ENCODE data around the gene GRK2. TPM values are rescaled to one million over a fixed set of nuclear protein-coding genes. Genes with fewer than 3 reads are reported as not detected.

Gene GRK2
- polyA plus RNA-seq, 5 donors: 43.6 to 75.6 (median 57.5) TPM

DNA sequence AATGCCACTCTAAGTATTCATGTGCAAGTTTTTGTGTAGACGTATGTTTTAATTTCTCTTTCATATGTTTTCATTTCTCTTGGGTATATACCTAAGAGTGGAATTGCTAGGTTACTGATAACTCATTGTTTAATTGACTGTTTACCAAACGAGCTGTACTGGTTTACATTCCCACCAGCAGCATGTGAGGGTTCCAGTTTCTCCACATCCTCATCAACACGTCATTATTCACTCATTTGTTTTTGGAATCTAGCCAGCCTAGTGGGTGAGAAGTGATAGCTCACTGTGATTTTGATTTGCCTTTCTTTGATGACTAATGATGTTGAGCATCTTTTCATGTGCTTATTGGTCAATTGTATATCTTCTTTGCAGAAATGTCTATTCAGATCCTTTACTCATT is 26.8 kb downstream of the GRK2 start:
- no peak for DNase-seq

DNA sequence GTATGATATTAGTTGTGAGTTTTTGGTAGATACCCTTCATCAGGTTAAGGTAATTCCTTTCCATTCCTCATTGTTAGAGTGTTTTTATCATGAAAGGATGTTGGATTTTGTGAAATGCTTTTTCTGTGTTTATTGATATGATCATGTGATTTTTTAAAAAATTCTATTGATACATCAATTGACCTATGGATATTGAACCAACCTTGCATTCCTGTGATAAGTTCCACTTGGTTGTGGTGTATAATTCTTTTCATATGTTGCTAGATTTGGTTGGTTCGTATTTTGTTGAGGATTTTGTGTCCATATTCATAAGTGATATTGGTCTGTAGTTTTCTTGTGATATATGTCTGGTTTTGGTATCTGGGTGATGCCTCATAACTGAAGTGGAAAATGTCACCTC is 29.6 kb downstream of the GRK2 start:
- DNase-seq: no peak

DNA sequence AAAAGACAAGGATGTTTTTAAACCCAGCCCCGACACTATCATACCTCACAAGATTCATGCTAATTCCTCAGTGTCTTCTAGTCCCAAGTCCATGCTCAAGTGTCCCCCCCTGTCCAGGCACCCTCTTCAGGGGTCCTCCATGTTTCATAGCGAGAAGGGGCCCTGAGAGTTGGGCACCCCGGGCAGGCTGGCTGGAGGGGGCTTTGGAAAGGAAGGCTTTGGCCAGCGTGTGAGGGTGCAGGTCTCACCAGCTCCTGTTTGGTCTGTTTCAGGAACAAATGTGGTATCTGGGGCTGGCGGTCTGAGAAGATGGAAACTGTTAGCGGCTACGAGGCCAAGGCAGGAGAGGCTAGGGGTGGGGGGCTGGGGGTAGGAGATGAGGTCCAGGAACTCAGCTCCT is 32.5 kb downstream of the GRK2 start:
- no peak for DNase-seq

DNA sequence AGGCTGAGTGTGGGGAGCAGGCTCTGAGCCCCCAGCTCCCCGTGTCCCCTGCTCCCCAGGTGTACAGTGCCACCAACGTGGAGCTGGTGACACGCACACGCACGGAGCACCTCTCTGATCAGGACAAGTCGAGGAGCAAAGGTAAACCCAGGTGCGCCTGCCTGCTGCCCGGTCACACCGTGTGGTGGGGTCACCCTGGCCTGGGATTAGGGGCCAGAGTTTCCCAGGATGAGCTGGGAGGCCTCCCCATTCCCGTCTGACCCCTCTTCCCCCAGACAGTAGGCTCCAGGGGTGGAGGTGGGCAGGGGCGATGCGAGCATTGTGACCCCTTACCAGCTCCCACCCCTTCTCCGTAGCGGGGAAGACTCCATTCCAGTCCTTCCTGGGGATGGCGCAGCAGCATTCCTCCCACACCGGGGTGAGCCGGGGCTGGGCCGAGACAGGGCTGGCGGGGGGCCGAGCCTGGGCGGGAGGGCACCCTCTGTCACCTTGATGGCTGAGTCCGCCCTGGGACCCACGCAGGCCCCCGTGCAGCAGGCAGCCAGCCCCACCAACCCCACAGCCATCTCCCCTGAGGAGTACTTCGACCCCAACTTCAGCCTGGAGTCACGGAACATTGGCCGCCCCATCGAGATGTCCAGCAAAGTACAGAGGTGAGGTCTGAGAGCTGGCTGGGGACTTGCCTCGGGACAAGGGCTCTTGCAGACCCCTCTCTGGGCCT is 33.4 kb downstream of the GRK2 start:
- DNase-seq: no peak

DNA sequence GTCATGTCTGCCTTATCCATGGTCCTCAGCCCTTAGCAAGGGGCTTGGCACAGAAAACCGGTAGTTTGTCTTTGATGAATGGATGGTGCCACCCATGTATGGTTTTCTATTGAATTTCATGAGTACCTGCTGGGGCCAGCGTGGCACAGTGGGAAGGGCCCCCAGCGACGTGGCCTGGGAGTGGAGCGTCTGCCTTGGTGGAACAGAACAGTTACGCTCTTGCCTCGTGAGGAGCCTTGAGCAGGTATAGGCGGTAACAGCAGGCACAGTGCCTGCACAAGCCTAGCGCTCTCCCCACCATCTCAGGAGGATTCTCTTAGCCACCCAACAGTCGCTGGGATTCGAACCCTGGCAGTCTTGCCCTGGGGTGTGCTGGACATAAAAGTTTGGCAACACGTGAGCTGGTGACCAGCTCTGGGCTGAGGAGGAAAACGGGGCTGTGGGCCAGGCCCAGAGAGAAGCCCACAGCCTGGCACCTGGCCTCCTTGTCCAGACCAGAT is 34.0 kb downstream of the GRK2 start:
- DNase-seq: no peak

DNA sequence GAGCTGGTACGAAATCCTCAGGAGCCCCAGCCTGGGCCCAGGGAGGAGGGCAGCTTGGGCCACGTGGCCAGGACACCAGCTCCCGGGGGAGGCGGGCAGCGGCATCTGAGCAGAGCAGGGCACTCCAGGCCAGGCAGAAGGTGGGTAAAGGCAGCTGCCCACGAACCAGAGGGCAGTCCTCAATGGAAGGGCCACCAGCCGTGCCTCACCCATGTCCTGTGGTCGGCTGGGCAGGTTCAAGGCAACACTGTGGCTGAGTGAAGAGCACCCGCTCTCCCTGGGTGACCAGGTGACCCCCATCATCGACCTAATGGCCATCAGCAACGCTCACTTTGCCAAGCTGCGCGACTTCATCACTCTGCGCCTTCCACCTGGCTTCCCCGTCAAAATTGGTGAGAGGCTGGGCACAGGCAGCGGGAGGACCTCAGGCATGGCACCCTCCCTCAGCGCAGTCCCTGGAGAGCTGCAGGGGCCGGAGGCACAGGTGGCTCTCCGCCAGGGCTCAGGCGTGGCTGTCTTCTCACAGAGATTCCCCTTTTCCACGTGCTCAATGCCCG is 34.6 kb downstream of the GRK2 start:
- no peak for DNase-seq

DNA sequence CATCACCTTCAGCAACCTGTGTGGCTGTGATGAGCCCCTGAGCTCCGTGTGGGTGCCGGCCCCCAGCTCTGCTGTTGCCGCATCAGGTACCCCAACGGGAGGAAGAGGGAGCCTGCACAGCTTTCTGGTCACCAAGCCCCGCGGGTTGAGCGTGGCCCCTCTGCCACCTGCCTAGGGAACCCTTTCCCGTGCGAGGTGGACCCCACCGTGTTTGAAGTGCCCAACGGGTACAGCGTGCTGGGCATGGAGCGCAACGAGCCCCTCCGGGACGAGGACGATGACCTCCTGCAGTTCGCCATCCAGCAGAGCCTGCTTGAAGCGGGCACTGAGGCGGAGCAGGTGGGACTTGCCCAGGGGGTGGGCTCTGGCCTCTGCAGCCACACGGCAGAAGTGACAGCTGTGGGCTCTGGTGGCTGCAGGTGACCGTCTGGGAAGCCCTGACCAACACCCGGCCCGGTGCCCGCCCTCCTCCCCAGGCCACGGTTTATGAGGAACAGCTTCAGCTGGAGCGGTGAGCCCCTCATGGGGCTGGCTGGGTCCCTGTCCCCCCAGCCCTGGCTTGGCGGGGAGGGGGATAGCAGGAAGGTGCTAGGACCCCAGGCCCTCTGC is 35.1 kb downstream of the GRK2 start:
- DNase-seq: no peak

DNA sequence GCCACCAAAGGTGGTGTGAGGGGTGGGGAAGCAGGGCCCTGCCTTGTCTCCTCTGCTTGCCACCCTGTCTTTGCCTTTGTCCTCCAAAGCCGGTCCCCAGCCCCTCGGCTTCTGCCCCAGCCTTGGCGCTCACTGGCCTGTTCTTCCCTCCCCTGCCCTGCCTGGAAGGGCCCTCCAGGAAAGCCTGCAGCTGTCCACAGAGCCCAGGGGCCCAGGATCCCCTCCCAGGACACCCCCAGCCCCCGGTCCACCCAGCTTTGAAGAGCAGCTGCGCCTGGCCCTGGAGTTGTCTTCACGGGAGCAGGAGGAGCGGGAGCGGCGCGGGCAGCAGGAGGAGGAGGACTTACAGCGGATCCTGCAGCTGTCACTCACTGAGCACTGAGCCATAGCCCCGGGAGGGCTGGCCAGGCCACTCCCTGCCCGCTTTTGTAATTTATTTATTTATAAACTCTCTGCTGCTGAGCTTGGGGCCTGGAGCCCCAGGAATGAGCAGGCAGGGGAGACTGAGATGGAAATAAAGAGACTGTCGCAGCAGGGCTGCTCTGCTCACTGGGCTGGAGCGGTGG is 35.8 kb downstream of the GRK2 start:
- peak in 1 of 2 donors; percentile 33 for DNase-seq

DNA sequence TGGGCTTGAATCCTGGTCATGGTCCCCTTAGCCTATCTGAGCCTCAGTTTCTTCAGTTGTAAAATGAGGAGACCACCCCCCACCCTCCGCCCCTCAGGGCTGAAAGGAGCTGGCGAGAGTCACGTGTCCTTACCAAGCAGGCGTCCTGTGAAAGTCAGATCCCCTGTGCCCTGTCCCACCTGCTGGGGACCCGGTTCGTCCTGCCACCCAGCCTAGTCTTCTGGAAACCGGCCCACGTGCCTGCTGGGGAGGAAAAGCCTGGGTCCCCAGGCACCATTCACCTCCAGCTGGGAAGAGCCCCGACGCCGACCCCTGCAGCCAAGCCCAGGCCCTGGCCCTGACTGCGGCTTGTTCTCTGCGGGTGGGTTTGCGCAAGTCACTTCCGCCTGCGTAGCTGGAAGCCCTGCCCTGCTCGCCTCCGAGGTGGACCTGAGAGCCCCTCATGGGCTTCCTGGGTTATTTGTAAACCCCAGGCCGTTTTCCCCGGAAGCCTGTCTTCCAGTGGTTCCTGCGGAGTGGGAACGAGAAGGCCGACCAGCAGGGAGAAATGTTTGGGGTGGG is 36.4 kb downstream of the GRK2 start:
- no peak for DNase-seq

DNA sequence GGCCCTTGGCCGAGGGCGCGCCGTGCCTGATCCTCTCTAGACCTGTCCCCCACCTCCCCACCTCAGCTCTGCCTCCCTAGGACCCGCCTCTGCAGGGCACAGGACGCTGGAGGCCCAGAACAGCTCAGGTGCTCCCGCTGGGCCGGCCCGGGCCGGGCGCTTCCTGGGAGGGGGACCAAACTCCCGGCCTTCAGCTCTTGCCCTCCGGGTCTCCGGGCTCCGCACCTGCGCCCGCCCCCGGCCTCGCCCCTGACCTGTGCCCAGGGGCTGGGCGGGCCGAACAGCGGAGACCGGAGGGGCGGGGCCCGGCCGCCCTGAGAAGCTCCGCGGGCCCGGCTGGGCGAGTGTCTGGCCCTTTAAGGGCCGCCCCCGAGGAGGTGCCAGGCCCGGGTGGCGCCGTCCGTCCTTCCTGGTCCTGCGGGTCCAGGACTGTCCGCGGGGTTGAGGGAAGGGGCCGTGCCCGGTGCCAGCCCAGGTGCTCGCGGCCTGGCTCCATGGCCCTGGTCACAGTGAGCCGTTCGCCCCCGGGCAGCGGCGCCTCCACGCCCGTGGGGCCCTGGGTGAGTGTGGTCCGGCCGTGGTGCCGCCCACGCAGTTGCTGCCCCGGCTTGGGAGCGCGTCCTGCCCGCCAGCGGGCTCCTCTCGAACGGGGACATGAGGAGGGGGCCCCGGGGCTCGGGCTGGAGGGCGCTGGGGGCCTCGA is 37.0 kb downstream of the GRK2 start, which contains the start of gene SSH3:
Gene SSH3, plus strand, starts transcription at position 399 of the 703 bp plus-strand sequence. Its CDS starts 96 bp downstream, at position 495.
- DNase-seq: peak in 1 of 2 donors; percentile 63

DNA sequence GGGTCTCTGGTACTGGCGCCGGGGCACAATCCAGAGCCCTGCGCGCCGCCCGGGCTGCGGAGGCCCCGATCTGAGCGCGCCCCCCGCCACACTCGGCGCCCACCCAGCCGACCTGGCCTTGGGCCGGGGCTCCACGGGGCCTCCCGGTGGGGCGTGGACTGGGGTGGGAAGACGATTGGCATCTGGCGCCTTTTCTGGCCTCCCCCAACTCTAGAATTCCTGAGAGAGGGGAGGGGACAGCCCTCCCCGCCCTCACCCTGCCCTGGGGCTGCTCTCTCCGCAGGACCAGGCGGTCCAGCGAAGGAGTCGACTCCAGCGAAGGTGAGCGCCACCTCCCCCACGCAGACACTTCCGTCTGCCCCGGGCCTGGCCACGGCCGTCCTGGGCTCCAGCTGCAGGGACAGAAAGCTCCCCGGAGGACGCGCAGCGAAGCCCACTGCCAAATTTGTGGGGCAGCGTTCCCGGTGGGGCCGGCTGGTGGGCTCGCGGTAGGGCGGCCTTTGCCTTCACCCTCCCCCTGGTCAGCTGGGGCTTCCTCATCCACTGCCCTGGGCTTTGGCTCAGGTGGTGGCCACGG is 37.6 kb downstream of the GRK2 start:
- DNase-seq: no peak

DNA sequence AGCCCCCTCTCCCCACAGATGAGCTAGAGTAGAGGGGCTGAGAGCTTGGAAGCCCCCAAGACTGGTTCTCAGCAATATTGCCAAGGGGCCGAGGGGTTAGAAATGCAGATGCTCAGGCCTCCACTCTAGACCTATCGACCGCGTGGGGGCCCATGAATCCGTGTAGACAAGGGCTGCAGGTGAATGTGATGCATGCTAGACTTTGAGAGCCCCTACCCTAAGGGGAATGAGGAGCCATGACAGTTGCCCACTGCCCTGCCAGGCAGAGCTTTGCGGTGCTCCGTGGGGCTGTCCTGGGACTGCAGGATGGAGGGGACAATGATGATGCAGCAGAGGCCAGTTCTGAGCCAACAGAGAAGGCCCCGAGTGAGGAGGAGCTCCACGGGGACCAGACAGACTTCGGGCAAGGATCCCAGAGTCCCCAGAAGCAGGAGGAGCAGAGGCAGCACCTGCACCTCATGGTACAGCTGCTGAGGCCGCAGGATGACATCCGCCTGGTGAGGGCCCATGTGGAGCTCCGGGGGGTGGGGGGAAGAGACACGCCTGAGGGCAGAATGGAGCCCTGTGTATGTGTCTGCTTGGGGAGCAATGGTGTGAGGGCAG is 38.3 kb downstream of the GRK2 start:
- DNase-seq: no peak

DNA sequence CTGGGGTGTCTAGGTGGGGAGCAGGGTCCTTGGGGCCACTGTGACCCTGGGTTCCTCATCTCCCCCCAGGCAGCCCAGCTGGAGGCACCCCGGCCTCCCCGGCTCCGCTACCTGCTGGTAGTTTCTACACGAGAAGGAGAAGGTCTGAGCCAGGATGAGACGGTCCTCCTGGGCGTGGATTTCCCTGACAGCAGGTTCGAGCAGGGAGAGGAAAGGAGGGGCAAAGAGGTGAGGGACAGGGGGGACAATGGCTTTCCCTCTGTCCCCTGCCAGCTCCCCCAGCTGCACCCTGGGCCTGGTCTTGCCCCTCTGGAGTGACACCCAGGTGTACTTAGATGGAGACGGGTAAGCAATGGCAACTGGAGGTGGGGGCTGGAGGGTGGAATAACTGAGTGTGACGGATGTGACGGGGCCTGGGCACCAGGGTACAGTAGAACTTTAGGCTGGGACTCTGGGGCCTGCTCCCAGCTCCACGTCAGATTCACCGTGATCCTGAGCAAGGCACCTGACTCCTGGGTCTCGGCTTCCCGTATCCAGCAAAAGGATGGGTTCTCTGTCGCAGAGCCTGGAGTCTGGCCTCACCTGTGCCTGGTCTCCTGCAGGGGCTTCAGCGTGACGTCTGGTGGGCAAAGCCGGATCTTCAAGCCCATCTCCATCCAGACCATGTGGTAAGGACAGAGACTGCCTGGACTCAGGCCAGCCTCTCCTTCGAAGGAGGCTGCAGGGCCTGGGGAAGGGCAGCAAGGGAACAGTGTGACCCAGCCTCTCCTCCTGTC is 40.7 kb downstream of the GRK2 start:
- no peak for DNase-seq

DNA sequence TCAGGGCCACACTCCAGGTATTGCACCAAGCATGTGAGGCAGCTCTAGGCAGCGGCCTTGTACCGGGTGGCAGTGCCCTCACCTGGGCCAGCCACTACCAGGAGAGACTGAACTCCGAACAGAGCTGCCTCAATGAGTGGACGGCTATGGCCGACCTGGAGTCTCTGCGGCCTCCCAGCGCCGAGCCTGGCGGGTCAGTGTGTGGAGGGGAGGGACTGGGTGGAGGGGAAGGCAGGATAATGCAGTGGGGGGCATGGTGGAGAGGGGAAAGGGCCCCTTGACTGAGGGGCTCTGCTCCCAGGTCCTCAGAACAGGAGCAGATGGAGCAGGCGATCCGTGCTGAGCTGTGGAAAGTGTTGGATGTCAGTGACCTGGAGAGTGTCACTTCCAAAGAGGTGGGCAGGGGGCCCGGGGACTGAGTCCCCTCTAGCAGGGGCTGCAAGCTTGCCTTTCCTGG is 41.3 kb downstream of the GRK2 start:
- no peak for DNase-seq

DNA sequence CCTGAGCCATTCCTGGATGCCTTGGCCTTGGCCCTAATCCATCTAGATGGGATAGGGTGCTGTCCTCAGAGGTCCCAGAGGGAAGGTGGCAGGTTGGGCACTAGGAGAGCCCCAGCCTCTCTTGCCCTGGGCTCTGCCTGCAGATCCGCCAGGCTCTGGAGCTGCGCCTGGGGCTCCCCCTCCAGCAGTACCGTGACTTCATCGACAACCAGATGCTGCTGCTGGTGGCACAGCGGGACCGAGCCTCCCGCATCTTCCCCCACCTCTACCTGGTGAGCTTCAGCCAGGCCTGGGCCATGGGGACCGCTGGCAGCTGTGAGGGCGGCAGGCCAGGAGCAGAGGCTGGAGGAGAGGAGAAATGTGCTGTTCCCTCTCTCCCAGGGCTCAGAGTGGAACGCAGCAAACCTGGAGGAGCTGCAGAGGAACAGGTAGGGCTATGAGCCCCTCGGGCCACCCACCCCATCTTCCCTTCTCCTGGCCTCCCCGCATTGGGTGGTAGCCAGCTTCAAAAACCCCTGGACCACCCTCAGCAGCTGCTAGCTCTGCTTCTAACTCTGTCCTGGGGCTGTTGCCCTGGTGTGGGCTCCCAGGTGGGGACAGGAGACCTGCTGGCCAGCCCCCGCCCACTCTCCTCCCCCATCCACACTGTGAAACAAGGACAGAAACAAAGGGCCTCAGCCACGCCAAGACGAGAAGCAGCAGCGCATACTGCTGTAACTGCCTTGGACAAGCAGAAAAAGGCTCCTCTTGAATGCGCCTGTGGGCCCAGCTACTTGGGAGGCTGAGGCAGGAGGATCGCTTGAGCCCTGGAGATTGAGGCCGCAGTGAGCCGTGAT is 42.0 kb downstream of the GRK2 start:
- DNase-seq: no peak

DNA sequence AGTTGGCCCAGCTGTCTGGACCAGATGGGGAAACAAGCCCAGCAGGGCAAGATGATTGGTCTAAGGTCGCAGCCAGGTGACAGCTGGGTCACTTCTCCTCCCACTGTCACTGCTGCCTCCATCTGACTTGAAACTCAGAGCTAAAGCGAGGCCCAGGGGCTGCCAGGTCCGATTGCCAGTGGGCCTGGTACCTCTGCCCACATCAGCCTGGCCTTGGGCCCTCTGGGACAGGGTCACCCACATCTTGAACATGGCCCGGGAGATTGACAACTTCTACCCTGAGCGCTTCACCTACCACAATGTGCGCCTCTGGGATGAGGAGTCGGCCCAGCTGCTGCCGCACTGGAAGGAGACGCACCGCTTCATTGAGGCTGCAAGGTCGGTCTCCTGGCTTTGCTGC is 42.9 kb downstream of the GRK2 start:
- DNase-seq: no peak

DNA sequence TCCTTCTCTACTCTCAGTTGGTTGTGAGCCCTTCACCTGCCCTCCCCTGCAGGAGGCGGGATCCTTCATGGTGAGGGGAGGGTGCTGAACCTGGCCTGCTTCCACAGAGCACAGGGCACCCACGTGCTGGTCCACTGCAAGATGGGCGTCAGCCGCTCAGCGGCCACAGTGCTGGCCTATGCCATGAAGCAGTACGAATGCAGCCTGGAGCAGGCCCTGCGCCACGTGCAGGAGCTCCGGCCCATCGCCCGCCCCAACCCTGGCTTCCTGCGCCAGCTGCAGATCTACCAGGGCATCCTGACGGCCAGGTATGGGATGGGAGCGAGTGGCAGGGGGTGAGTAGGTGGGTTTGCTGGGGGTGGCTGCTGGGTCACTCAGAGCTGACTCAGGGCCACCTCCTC is 43.4 kb downstream of the GRK2 start:
- no peak for DNase-seq

DNA sequence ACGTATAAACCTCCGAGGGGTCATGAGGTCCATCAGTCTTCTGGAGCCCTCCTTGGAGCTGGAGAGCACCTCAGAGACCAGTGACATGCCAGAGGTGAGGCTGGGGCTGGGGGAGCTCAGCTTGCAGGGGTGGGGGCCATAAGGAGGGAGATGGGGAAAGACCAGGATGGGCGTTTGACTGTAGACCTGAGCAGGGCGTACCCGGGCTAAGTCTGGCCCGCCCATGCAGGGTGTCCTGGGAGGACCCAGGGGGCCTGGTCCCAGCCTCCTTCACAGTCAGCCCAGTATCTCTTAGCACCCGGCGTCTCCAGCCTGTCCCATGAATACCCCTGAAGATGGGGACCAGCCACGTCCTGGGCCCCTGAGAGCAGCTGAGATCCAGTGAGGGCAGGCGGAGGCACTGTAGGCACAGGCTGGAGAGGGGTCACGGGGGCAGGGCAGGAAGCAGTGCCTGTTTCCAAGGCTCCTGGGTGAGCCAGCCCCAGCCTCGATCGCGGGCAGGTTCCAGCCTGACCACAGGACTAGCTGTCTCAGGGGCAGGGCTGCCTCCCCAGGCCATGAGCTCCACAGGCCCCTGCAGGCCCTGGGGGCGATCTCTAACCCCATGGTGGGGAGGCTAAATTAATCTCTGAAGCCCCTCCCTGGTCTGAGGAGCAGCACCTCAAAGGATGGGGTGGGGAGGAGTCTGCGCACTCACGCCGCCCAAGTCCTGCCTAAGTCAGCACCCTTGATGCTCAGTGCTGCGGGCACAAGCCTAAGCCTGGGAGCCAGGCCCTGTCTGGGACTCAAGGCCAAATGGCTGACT is 44.2 kb downstream of the GRK2 start:
- DNase-seq: no peak
